HG02678 (cell line): ENCODE data around the gene GIMAP2.
A peak's percentile ranks its signal among the peaks of the same experiment; 100 is the strongest.
"Not testable (repeated sequence)": the region's sequence is repeated elsewhere in the genome, so short reads cannot be mapped to it uniquely, and the experiment has no call there.

Source experiments
- ATAC-seq: cut with Tn5 transposase; IDR thresholded peaks from one replicate; pipeline ENCODE4 v1.9.1; 2021; ENCODE audit warnings: mild to moderate bottlenecking, moderate library complexity; ENCODE audit not compliant: unreplicated experiment

GIMAP2 gene

DNA sequence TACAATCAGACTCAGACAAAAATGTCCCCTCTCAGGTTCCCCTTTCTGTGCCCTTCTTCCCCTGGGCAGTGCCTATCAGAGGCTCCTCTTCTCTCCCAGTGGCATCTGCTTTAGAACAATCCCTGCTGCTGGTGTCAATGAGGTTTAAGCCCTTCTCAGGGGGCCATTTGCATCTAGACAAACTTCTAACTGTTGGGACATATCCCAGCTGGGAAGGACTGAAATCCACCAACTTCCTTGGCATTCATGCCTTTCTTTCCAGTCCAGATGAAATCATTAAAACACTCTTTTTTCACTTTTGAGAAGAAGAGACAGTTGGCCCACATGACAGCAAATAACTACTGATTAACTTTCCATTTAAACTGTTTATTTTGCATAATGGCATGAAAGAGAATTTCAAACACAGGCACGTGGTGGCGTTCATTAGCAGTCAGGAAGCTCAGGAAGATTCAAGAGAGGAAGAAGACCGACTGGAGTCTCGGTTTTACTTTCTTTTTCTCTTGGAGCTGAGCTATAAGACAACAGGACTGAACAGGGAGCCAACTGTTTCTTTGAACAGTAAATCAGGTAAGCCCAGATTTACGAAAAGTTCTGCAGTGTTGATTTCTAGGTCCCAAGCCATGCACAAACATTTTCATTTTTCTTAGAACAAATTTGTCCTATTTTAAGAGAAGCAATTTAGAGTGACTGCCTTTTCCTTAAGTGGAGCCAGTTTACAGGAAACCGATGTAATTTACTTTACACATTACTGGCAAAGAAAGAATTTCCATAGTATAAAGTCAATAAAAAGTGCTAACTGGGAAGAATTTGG is at the start of gene GIMAP2:
GIMAP2 (plus strand) TSS at position 488 of the 811 bp plus-strand sequence. CDS start 1,354 bp downstream, outside the sequence.
- peak; percentile 97 for ATAC-seq

DNA sequence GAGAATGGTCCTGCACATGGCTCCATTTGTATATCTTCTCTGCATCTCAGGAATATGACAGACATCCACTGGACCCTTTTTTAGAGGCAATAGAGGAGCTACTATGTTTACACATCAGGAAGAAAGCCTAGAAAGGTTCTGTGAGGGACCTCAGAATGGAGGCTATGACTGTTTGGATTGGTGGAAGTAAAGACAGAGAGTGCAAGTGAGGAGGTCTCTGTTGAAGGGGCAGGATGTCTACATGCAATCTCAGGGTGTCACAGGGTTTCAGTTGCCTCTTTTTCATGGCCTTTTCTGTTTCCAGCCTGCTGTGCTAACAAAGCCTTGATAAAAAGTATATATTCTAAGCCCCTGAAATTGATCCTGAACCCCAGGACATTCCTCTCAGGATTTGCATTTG is 43.7 kb upstream of the GIMAP2 start:
- ATAC-seq, result no peak

DNA sequence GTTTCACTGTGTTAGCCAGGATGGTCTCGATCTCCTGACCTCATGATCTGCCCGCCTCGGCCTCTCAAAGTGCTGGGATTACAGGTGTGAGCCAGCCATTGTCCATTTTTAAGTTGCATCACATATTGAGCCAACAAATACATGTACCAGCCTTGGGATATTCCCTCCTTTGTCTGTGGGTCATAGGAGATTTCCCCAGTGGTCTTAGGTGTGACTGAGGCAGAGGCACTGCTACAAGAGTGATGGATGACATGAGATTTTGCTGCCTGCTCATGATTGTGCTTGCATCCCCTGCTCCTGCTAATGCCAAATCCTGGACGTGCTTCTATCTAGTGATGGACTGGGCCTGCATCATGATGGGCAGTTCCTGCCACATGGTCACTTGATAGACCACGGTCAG is 42.6 kb upstream of the GIMAP2 start:
- ATAC-seq, result no peak

DNA sequence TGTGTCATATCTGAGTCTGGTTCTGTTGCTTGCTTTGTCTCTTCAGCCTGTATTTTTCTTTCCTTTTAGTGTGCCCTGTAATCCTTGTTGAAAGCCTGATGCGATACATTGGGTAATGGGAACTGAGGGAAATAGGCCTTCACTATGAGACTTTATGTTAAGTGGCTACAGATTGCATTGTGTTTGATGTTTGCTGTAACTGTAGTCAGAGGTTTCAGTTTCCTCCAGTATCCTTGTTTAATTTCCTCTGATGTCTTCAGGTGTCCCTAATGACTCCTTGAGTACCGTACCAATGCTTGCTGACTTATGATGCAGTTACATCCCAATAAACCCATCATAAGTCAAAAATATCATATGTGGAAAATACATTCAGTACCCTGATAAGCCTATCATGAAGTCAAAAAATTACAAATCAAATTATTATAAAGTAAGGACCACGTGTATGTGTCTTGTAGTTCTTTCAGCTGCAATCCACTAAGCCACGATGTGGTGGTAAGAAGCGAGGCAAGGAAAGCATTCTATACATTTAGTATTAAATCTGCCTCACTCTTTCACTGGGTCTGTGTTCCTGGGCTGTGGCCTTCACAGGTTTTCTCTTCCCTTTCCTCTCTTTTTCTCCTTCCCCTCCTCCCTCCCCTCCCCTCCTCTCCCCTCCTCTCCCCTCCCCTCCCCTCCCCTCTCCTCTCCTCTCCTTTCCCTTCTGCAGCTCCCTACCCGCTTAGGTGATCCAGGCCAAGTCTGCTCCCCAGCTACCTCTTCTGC is 40.1 kb upstream of the GIMAP2 start:
- no peak for ATAC-seq

DNA sequence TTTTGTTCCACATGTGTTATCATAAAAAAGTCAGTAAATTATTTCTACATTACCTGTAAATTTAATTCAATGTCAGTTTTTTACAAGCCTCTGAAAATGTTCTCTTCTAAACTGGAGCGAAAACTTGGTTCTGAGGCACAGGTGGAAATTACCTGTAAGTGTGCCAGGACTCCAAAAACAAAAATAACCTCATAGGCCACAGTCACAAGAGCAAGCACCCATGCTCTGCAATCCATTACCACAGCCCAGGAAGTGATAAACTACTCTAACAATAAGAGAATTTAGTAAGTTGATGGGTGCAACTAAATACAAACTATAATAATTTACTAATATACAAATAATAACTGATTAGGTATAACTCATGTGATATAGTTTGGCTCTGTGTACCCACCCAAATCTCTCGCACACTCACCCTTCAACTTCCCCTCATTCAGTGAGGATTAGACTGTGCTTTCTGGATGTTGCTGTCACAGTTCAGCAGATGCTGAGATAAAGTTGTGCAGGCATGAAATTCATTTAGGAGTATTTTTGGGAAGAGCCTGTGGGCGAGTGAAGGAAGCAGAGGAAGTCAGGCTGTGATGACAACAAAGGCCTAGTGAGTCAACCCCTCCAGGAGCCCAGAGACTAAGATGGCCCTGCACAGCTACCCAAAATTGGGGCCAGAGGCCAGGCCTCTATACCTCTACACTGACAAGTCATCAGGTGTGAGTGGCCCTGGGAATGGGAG is 37.0 kb upstream of the GIMAP2 start:
- ATAC-seq, result no peak

DNA sequence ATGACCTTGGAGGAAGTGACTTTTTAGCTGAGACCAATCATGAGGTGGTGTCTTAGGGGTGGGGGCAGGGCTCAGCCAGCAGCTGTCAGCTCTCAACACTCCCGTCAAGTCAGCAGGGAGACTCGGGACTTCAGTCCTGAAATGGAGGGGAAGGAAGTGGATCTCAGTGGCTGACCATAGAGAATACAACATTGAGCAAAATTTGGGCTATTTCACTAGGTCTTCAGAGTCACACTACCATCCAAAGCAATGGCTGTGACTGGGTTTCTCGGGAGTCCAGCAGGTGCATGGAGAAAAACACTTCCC is 36.5 kb upstream of the GIMAP2 start:
- no peak for ATAC-seq

DNA sequence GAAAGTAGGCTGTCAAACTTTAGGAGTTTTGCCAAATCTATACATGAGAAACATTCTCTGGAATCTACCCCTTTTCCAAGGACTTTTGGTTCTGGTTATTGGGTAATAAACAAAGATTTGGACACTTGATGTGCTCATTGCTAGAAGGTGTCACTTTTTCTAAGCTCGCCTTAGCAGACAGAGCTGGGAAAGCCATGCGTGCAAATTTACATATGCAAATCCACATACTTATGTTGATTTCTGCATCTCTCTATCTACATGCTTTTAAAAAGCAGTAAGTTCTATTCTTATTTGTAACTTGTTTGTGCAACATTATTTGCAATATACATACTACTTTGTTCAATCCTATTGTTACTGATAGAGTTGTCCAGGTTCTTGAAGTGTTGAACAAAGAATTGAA is 30.8 kb upstream of the GIMAP2 start:
- no peak for ATAC-seq

DNA sequence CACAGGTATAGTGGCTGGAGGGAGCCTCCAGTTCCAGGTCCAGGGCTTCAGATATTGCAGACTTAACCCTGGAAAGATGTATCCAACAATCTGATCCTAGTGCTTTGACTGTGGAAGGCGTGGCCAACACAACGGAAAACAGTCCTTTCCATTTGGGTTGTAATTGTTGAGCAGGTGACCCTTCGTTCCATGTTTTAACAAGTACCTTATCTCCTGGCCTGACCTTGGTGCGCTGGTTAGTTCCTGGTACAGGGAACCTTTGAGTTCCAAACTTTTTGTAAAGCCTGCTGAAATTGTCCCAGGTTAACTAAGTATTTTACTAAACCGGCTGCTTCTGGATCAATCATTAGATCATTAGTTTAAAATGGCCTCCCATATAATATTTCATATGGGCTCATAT is 29.5 kb upstream of the GIMAP2 start:
- no peak for ATAC-seq

DNA sequence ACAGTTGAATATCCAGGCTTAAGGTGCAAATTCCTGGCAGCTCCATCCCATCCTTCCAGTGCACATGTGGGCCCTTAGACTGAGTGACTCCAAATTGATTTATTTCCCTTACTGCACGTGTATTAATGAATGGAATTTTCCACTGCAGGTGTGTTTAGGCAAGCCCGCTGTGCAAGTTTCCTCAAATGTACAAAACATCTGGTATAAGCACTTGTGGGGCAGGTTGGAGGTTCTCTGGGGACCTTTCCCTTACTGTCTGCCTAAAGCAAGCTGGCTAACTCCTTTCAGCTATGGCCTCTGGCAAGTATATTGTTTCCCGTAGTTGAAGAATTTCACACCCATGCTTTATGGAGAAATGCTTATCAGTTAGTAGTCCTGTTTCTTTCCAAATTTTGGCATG is 28.0 kb upstream of the GIMAP2 start:
- ATAC-seq, result no peak

DNA sequence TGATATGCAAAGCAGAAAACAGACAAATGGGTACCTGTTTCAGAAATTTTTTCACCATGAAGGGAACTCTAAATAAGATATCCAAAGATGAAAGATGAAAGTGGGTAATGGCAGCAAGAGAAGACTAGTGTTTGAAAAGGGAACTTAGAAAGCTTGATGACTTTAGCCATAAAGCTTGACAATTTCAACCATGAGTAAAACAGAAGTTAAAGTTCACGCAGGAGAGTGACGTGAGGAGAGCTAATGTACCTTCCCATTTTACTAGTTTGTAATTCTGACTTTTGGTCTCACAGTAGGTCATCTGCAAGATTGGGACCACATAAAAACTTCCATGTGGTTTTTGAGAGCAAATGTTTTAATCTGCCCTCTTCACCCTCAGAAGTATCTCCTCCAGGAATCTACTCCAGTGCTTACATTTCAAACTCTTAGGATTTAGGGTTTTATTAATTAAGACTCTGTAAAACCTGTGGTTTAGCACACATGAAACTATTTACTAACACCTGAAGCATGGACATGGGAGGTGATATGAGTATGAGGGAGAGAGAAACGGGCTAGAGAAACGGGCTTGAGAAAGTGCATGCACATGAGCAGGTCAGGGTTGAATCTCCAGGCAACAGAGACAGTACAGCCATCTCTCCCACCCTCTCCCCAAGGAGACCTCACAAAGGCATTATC is 24.4 kb upstream of the GIMAP2 start:
- no peak for ATAC-seq

DNA sequence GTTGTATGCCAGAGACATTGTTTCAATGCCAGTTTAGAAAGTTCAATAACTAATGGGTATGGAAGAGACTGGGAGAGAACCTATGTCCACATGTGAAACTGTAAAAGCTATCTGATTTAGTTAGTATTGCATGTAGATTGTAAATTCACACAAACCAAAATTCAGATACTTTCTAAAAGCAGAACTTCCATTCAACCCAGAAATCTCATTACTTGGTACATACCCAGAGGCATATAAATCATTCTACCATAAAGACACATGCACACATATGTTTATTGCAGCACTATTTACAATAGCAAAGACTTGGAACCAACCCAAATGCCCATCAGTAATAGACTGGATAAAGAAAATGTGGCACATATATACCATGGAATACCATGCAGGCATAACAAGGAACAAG is 22.7 kb upstream of the GIMAP2 start:
- ATAC-seq, result not testable (repeated sequence)

DNA sequence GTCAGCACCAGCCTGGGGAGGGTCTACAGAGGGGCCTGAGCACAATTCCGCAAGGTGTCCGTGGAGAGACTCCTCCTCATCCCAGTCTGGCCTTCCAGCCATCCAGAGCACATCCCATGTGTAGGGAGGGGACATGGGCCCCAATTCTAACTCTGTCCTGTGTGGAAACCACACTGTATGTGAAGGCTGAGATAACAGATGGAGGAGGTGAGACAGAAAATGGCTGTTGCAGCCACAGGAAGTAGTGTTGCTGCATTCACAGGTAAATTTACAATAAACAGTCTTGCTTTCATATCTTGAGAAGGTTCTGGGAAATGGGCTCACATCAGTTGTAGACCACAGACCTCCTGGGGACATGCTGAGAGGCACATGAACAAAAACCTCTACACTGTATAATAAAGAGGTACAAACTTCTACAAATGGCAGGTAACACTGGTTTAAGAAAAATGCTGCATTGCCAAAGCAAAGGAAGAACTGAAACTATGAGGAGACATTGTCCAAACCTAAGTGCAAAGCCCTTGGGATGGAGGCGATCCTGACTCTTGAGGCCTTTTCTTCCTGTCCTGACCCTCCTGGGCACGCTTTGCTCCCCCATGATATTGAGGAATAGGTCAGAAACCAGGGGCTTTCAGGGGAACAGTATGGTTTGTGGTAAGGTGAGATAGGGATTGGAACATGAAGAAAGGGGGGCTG is 21.6 kb upstream of the GIMAP2 start:
- ATAC-seq, result no peak

DNA sequence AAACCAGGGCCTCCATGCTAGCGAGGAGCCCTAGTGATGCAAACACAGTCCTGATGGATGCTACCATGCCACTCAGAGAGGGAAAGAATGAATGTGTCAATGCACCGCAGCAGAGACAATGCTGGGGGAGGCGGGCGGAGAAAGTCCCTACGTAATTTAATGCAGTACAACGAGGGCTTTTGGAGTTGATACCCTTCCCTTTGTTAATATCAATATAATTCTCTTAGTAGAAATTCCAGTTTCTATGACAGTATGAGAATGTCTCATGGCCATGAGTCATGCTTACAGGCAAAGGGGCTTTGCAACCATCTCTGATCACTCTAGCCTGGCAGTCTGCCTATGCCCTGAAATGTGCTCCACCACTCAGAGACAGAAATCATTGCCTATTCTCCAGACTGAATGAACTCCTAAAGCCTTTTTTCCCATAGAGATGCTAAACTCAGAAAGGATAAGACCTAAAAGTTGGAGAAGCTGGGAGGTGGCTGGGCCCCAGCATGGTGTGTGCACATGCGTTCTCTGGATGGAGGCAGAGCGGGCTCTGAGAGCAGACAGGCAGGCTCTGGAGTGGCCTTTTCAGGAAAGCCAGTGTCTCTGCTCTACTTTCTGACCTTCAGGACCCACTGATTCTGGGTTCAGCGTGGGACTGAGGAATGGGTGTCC is 20.3 kb upstream of the GIMAP2 start:
- no peak for ATAC-seq

DNA sequence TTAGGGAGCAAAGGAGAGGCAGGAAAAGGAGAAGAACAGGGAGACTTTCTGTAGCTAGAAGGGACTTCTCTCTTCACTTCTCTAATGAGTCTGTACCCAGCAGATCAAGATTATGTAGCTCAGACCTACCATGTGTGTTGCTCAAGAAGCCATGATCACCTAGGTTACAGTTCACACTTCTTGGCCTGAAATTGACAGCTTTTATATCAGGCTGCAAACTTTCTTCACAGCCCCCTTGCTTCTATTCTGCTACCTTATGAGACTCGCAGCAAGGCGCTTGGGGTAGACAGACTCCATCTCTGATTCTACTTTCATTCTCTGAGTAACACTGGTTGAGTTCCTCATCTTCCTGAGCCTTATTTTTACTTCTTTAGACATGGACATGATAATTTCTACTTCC is 19.6 kb upstream of the GIMAP2 start:
- no peak for ATAC-seq

DNA sequence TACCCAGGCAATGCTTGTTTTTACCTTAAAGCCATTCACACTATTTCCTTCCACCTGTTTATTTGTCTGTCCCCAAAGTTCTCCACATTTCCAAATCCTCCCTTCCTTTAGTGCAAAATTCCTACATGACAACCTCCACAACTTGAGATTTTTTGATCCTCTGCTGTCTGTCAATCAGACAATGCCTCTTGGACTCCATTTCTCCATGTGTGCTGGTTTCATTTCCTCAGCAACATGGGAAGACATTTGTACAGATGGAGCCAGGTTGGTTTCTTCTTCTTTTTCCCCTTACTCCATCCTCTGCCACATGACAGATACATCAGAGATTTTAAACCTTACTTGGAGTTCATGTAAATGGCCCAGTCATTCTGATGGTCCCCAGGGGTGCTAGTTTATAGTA is 19.1 kb upstream of the GIMAP2 start:
- ATAC-seq, result no peak

DNA sequence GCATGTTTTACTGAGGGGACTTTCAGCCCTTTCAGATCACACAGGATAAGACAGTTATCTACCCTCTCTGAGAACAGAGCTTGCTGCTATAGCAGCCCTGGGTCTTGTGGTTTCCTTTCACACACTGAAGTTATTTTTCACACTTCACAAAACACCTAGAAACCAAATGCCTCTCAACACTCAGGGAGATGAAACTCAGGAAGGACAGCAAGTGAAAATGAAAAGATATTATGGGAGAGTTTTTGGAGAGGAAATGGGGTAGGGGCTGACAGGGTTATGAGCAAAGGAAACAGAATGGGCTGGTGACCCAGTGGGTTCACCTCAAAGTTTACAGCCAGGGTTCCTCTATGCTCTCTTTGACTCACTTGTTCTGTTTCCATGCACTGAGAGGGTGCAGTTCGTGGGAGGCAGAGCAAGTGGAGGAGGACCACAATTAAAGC is 17.0 kb upstream of the GIMAP2 start:
- ATAC-seq, result peak; percentile 78

DNA sequence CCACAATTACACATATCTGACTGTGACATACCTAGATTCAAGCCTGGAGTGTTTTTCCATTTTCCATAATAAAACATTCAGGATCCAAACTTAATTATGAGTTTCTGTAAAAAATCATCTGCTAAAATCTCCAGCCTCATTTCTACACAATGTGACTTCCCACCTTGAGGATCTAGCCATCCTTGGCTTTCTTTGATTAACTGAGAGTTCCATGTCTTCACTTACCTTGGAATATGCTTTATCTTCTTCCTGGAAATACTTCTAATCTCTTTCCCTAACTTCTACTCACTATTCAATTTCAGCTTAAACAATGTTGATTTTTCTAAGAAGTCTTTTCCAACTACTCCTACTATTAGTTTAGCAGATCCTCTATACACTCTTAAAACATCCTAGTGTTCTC is 16.5 kb upstream of the GIMAP2 start:
- no peak for ATAC-seq

DNA sequence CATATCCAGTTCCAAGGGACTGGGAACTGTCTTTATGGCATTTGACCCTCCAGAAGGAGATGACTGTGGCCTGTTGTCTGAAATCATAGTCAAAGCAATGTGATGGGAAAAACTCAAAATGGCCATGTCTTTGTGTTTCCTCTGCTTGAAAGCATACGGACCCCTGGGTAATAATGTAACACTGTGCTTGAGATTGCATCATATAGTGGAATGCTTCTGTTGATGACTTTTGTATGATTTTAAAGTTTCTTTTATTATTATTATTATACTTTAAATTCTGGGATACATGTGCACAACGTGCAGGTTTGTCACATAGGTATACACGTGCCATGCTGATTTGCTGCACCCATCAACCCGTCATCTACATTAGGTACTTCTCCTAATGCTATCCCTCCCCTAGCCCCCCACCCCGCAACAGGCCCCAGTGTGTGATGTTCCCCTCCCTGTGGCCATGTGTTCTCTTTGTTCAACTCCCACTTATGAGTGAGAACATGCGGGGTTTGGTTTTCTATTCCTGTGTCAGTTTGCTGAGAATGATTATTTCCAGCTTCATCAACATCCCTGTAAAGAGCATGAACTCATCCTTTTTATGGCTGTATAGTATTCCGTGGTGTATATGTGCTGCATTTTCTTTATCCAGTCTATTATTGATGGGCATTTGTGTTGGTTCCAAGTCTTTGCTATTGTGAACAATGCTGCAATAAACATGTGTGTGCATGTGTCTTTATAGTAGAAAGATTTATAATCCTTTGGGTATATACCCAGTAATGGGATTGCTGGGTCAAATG is 13.5 kb upstream of the GIMAP2 start:
- ATAC-seq, result not testable (repeated sequence)

DNA sequence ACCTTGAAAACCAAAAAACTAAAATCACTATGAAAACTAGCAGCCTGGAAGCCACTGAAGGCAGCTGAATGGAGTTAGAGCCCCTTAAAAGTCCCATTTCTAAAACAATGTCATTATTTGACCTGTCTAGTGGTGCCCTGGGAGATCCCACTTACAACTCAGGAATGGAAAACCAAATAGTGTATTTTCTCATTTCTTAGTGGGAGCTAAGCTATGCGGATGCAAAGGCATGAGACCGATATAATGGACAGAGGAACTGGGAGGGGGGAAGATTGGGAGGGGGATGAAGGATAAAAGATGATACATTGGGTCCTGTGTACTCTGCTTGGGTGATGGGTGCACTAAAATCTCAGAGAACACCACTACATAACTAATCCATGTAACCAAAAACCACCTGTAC is 9.8 kb upstream of the GIMAP2 start:
- ATAC-seq, result no peak
